ENCODE results near the gene POLG2. TPM values are rescaled to one million over a fixed set of nuclear protein-coding genes. Genes with fewer than 3 reads are reported as not detected.

Gene POLG2
- total and polyA plus RNA-seq, 7 donors: 4.1 to 12.2 (median 6.6) TPM

GRCh38 chr17:64503821-64504768 lies 7.2 kb upstream of the POLG2 start:
- Histone ChIP-seq H3K27me3 (ENCODE audit: insufficient read depth in 3 of 3, low read length in 2 of 3) (no peaks in the 10 kb centered on the region), H3K4me3 (peak overlapping the region; percentile 97), H3K9me3 (no peaks in the 10 kb centered on the region), H3K4me1 (peaks cover 44% of the 10 kb centered on the region), H3K27ac (peak overlapping the region; percentile 100), H3K36me3 (ENCODE audit: insufficient read depth in 1 of 2, low read depth in 1 of 2) (peaks cover 36 to 65% of the 10 kb centered on the region in 2 donors)
- TF ChIP-seq CTCF (IDR thresholded peaks at IDR 0.05): no peak
- ATAC-seq: no peak
- WGBS, 3 donors: 17 to 25% (median 19%) methylated on average over 7 of the region's 7 CpGs
- DNase-seq: no peak
- intact Hi-C loops (cut with DNase I): no loop called here

- DNase-seq (no peak), ATAC-seq (no peak)
- H3K4me3 ChIP-seq: peak overlapping the region; percentile 97
- no peak for TF ChIP-seq CTCF (IDR thresholded peaks at IDR 0.05)
- H3K27ac ChIP-seq: peak overlapping the region; percentile 100
- no peaks in the 10 kb centered on the region for H3K27me3 ChIP-seq (ENCODE audit: insufficient read depth in 3 of 3, low read length in 2 of 3)
- 56 to 68% (median 63%) methylated on average over 5 of the region's 5 CpGs for WGBS, 3 donors
- intact Hi-C loops (cut with DNase I): no loop called here
- peaks cover 36 to 66% of the 10 kb centered on the region in 2 donors for H3K36me3 ChIP-seq (ENCODE audit: insufficient read depth in 1 of 2, low read depth in 1 of 2)
- peaks cover 41% of the 10 kb centered on the region for H3K4me1 ChIP-seq
- H3K9me3 ChIP-seq: no peaks in the 10 kb centered on the region
Measured at GRCh38 chr17:64503341-64503740, 6.5 kb upstream of the POLG2 start.

- no peak for DNase-seq
- intact Hi-C loops (cut with DNase I): no loop called here
- peak overlapping the region; percentile 97 for H3K4me3 ChIP-seq
- WGBS, 3 donors: 80 to 86% (median 82%) methylated on average over 2 of the region's 2 CpGs
- no peak for TF ChIP-seq CTCF (IDR thresholded peaks at IDR 0.05)
- no peak for ATAC-seq
- H3K4me1 ChIP-seq: peaks cover 38% of the 10 kb centered on the region
- no peaks in the 10 kb centered on the region for H3K27me3 ChIP-seq (ENCODE audit: insufficient read depth in 3 of 3, low read length in 2 of 3)
- H3K36me3 ChIP-seq (ENCODE audit: insufficient read depth in 1 of 2, low read depth in 1 of 2): peaks cover 36 to 72% of the 10 kb centered on the region in 2 donors
- H3K9me3 ChIP-seq: no peaks in the 10 kb centered on the region
- H3K27ac ChIP-seq: peak overlapping the region; percentile 28
Measured at GRCh38 chr17:64502809-64503208, 6.0 kb upstream of the POLG2 start.

GRCh38 chr17:64502021-64502420 lies 5.2 kb upstream of the POLG2 start:
- Histone ChIP-seq H3K4me3 (peak overlapping the region; percentile 1), H3K27ac (no peak overlapping the region), H3K27me3 (ENCODE audit: insufficient read depth in 3 of 3, low read length in 2 of 3) (no peaks in the 10 kb centered on the region), H3K9me3 (no peaks in the 10 kb centered on the region), H3K36me3 (ENCODE audit: insufficient read depth in 1 of 2, low read depth in 1 of 2) (peaks cover 36 to 76% of the 10 kb centered on the region in 2 donors), H3K4me1 (peaks cover 40% of the 10 kb centered on the region)
- intact Hi-C loops (cut with DNase I): no loop called here
- TF ChIP-seq CTCF (IDR thresholded peaks at IDR 0.05): no peak
- 80 to 81% (median 80%) methylated on average over 3 of the region's 3 CpGs for WGBS, 3 donors
- DNase-seq (no peak), ATAC-seq (no peak)
